Esophagus squamous epithelium (tissue), 4 donors: ENCODE results near the gene OR6S1.

Source experiments
- CTCF ChIP-seq, 6 experiments: fragments of 450-650 bp in 4 of 6; fragments of 200-600 bp in 2 of 6; sonication (generic) in 2 of 6; IDR thresholded peaks; one replicate each; pipeline ENCODE4 v1.5.1; 2016 to 2019; ENCODE audit warnings: antibody characterized with exemption in 6 of 6, mild to moderate bottlenecking in 4 of 6, moderate library complexity in 4 of 6
- POLR2A ChIP-seq, 4 donors: fragments of 450-650 bp; IDR thresholded peaks; one replicate each; pipeline ENCODE4 v1.6.1; 2017; ENCODE audit warnings: antibody characterized with exemption in 4 of 4, mild to moderate bottlenecking in 4 of 4, moderate library complexity in 3 of 4

- TF ChIP-seq CTCF (IDR thresholded peaks at IDR 0.05) (no peak), POLR2A (IDR thresholded peaks at IDR 0.05) (no peak)
Measured at GRCh38 chr14:20687362-20688166, 46.1 kb upstream of the OR6S1 start.
